MCF 10A (cell line): ENCODE data around the gene TTLL8. TPM values are rescaled to one million over a fixed set of nuclear protein-coding genes. Genes with fewer than 3 reads are reported as not detected.
A peak's percentile ranks its signal among the peaks of the same experiment; 100 is the strongest.
"Not testable (repeated sequence)": the region's sequence is repeated elsewhere in the genome, so short reads cannot be mapped to it uniquely, and the experiment has no call there.

Source experiments
- BruUV-seq: library from RNA; stranded (reverse); fragments of 400-500 nt; replicated peaks from 2 replicates; lab custom pipeline; 2021; lab: Mats Ljungman, UMichigan
- CTCF ChIA-PET: fragments of 300-600 bp; sonication (Branson Sonifier 250); formaldehyde crosslinking; extraction: SDS; loops from one replicate; lab custom pipeline; 2021; ENCODE audit warnings: antibody characterized with exemption, inconsistent platforms; lab: Yijun Ruan, JAX
- POLR2A ChIA-PET: fragments of 300-600, 350-650 bp; sonication (Branson Sonifier 250); formaldehyde crosslinking; extraction: SDS; loops from one replicate; lab custom pipeline; 2020; ENCODE audit warnings: antibody characterized with exemption, inconsistent platforms; lab: Yijun Ruan, JAX
- DNase-seq: peaks from one replicate; pipeline ENCODE4 v3.0.0-alpha.2; 2018; ENCODE audit not compliant: unreplicated experiment
- H3K27ac Mint-ChIP-seq: one replicate; pipeline ENCODE4 v1.8.0; 2022; ENCODE audit warnings: mild to moderate bottlenecking, low read depth, mixed read lengths; ENCODE audit not compliant: unreplicated experiment
- H3K27me3 Mint-ChIP-seq: one replicate; pipeline ENCODE4 v1.8.0; 2022; ENCODE audit warnings: mixed read lengths; ENCODE audit not compliant: insufficient read depth, unreplicated experiment
- H3K36me3 Mint-ChIP-seq: one replicate; pipeline ENCODE4 v1.8.0; 2022; ENCODE audit warnings: mild to moderate bottlenecking, moderate library complexity, mixed read lengths; ENCODE audit not compliant: insufficient read depth, unreplicated experiment
- H3K4me1 Mint-ChIP-seq: one replicate; pipeline ENCODE4 v1.8.0; 2022; ENCODE audit warnings: mixed read lengths; ENCODE audit not compliant: insufficient read depth, unreplicated experiment
- H3K4me3 Mint-ChIP-seq: one replicate; pipeline ENCODE4 v1.8.0; 2022; ENCODE audit warnings: mild to moderate bottlenecking, moderate library complexity, mixed read lengths; ENCODE audit not compliant: unreplicated experiment
- H3K9me3 Mint-ChIP-seq: one replicate; pipeline ENCODE4 v1.8.0; 2022; ENCODE audit warnings: mixed read lengths; ENCODE audit not compliant: unreplicated experiment
- intact Hi-C: fragments of 100-400 bp; cut with micrococcal nuclease; formaldehyde crosslinking; loops from 2 replicates; pipeline ENCODE4 v1.14.1; 2022
- total RNA-seq: library from RNA; stranded (reverse); gene quantifications from 2 replicates; pipeline ENCODE4 v1.2.3, GENCODE V29; 2022
- TF ChIP-seq, protein P1 (sequence below): fragments of 200-600 bp; IDR thresholded peaks from one replicate; pipeline ENCODE4 v1.8.0; 2022; ENCODE audit warnings: antibody characterized with exemption, mild to moderate bottlenecking; ENCODE audit not compliant: unreplicated experiment

The TTLL8 gene
- total RNA-seq, 1 experiment from 2014 or later, result not detected

GRCh38 chr22:49983148-49984042 lies 74.7 kb downstream of the TTLL8 start:
- peaks cover 20% of the 10 kb centered on the region for H3K27me3 Mint-ChIP-seq
- H3K4me3 Mint-ChIP-seq, result no peak overlapping the region
- peaks cover 22% of the 10 kb centered on the region for H3K36me3 Mint-ChIP-seq
- CTCF ChIA-PET, result interaction anchor here (1.8 to 2.6 kb wide), 2 partner anchors 9 to 11 kb away, joined by 4 to 15 read pairs; no protein-coding TSS in a partner anchor
- intact Hi-C loops, result no loop called here
- TF ChIP-seq, protein P1, sequence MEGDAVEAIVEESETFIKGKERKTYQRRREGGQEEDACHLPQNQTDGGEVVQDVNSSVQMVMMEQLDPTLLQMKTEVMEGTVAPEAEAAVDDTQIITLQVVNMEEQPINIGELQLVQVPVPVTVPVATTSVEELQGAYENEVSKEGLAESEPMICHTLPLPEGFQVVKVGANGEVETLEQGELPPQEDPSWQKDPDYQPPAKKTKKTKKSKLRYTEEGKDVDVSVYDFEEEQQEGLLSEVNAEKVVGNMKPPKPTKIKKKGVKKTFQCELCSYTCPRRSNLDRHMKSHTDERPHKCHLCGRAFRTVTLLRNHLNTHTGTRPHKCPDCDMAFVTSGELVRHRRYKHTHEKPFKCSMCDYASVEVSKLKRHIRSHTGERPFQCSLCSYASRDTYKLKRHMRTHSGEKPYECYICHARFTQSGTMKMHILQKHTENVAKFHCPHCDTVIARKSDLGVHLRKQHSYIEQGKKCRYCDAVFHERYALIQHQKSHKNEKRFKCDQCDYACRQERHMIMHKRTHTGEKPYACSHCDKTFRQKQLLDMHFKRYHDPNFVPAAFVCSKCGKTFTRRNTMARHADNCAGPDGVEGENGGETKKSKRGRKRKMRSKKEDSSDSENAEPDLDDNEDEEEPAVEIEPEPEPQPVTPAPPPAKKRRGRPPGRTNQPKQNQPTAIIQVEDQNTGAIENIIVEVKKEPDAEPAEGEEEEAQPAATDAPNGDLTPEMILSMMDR, result no peak
- DNase-seq, result no peak
- H3K27ac Mint-ChIP-seq, result no peak overlapping the region
- peaks cover 33% of the 10 kb centered on the region for H3K9me3 Mint-ChIP-seq
- POLR2A ChIA-PET, result interaction anchor here (0.6 to 1.4 kb wide), 2 partner anchors 21 to 47 kb away, joined by 3 to 4 read pairs; no protein-coding TSS in a partner anchor
- no peaks in the 10 kb centered on the region for H3K4me1 Mint-ChIP-seq
- no TSS peak for BruUV-seq

- H3K9me3 Mint-ChIP-seq, result peaks cover 33% of the 10 kb centered on the region
- ChIA-PET POLR2A (interaction anchor here (0.7 kb wide), 1 partner anchor 31 kb away, joined by 3 read pairs; no protein-coding TSS in a partner anchor), CTCF (interaction anchor here (2.6 kb wide), 1 partner anchor 12 kb away, joined by 15 read pairs; no protein-coding TSS in a partner anchor)
- H3K4me3 Mint-ChIP-seq, H3K4me1 Mint-ChIP-seq, BruUV-seq, DNase-seq, intact Hi-C loops, H3K27ac Mint-ChIP-seq: not testable (repeated sequence)
- peaks cover 11% of the 10 kb centered on the region for H3K36me3 Mint-ChIP-seq
- H3K27me3 Mint-ChIP-seq, result peaks cover 20% of the 10 kb centered on the region
Measured at GRCh38 chr22:49981799-49982198, 76.3 kb downstream of the TTLL8 start.

DNA sequence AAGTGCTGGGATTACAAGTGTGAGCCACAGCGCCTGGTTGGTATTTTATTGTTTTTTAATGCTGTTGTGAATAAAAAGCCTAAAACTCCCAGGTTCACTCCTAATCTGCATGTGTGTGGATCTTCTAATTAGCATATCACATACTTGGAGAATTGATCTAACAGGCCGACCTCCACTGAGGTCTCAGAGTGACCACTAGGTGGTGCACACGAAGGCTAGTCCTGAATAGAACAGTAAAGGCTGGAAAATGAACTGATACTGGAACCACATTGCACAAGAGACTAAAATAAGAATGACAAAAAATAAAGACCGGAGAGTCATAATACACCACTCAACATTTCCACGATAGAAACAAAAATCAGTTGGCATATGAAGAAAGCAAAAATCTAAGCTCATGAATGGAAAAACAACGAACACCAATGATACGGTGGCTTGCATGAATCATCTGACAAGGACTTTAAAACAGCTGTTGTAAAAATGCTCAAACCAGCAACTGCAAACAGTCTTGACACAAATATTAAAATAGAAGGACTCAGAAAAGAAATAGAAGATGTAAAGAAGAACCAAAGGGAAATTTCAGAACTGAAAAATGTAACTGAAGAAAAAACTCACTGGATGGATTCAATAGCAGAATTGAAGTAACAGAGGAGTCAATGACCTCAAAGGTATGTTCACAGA lies 78.4 kb downstream of the TTLL8 start:
- ChIA-PET POLR2A (no interaction called here), CTCF (interaction anchor here (0.6 kb wide), 1 partner anchor 93 kb away, joined by 3 read pairs; no protein-coding TSS in a partner anchor)
- peaks cover 13% of the 10 kb centered on the region for H3K9me3 Mint-ChIP-seq
- DNase-seq, result peak; percentile 66
- intact Hi-C loops, result no loop called here
- BruUV-seq, result no TSS peak
- no peak overlapping the region for H3K4me3 Mint-ChIP-seq
- H3K36me3 Mint-ChIP-seq, result peaks cover 17% of the 10 kb centered on the region
- H3K4me1 Mint-ChIP-seq, result peaks cover 6% of the 10 kb centered on the region
- peaks cover 3% of the 10 kb centered on the region for H3K27me3 Mint-ChIP-seq
- H3K27ac Mint-ChIP-seq, result no peak overlapping the region
- TF ChIP-seq, protein P1, result peak; percentile 43

GRCh38 chr22:49977578-49977977 lies 80.5 kb downstream of the TTLL8 start:
- intact Hi-C loops, result no loop called here
- ChIA-PET CTCF (interaction anchor here (1.1 kb wide), 1 partner anchor 50 kb away, joined by 3 read pairs; no protein-coding TSS in a partner anchor), POLR2A (interaction anchor here (0.6 kb wide), 1 partner anchor 36 kb away, joined by 3 read pairs; no protein-coding TSS in a partner anchor)
- H3K27me3 Mint-ChIP-seq, result no peaks in the 10 kb centered on the region
- DNase-seq, result no peak
- peaks cover 6% of the 10 kb centered on the region for H3K4me1 Mint-ChIP-seq
- no peak overlapping the region for H3K4me3 Mint-ChIP-seq
- peaks cover 17% of the 10 kb centered on the region for H3K36me3 Mint-ChIP-seq
- no peak overlapping the region for H3K27ac Mint-ChIP-seq
- TF ChIP-seq, protein P1, result no peak
- no TSS peak for BruUV-seq
- H3K9me3 Mint-ChIP-seq, result peaks cover 12% of the 10 kb centered on the region
